Hepatocyte (in vitro differentiated cells): ENCODE results near the gene DBP. TPM values are rescaled to one million over a fixed set of nuclear protein-coding genes. Genes with fewer than 3 reads are reported as not detected.

Source experiments
- DNase-seq: peaks from one replicate; pipeline ENCODE4 v3.0.0-alpha.2; 2016; ENCODE audit warnings: low spot score
- H2AFZ ChIP-seq: fragments of 200-600 bp; sonication (generic); 2 replicates; pipeline ENCODE4 v1.6.0; 2016; ENCODE audit warnings: antibody characterized with exemption, mild to moderate bottlenecking
- H3K27ac ChIP-seq: fragments of 200-600 bp; sonication (generic); 2 replicates; pipeline ENCODE4 v1.5.1; 2016; ENCODE audit warnings: mild to moderate bottlenecking
- H3K27me3 ChIP-seq: fragments of 200-600 bp; sonication (generic); 2 replicates; pipeline ENCODE4 v1.6.1; 2016
- H3K36me3 ChIP-seq: fragments of 200-600 bp; sonication (generic); replicated peaks from 2 replicates; pipeline ENCODE4 v1.5.1; 2016; ENCODE audit warnings: low read depth; ENCODE audit not compliant: insufficient read depth
- H3K4me1 ChIP-seq: fragments of 200-600 bp; sonication (generic); 2 replicates; pipeline ENCODE4 v1.5.1; 2016; ENCODE audit warnings: mild to moderate bottlenecking, moderate library complexity; ENCODE audit not compliant: insufficient read depth
- H3K4me2 ChIP-seq: fragments of 200-600 bp; sonication (generic); 2 replicates; pipeline ENCODE4 v1.6.0; 2016
- H3K4me3 ChIP-seq: fragments of 200-600 bp; sonication (generic); 2 replicates; pipeline ENCODE4 v1.5.1; 2016; ENCODE audit warnings: mild to moderate bottlenecking
- H3K79me2 ChIP-seq: fragments of 200-600 bp; sonication (generic); 2 replicates; pipeline ENCODE4 v1.6.0; 2017; ENCODE audit warnings: mild to moderate bottlenecking
- H3K9me2 ChIP-seq: fragments of 200-600 bp; sonication (generic); replicated peaks from 2 replicates; pipeline ENCODE4 v1.6.0; 2017; ENCODE audit warnings: mild to moderate bottlenecking; ENCODE audit not compliant: insufficient read depth
- H3K9me3 ChIP-seq: fragments of 200-600 bp; sonication (generic); 2 replicates; pipeline ENCODE4 v1.5.1; 2016; ENCODE audit warnings: low read depth, mild to moderate bottlenecking
- H4K20me1 ChIP-seq: fragments of 200-600 bp; sonication (generic); 2 replicates; pipeline ENCODE4 v1.6.0; 2016; ENCODE audit warnings: mild to moderate bottlenecking; ENCODE audit not compliant: insufficient read depth, poor library complexity, severe bottlenecking
- CTCF ChIP-seq: fragments of 200-600 bp; sonication (generic); IDR thresholded peaks from 2 replicates; pipeline ENCODE4 v1.5.1; 2016; ENCODE audit warnings: antibody characterized with exemption, mild to moderate bottlenecking; ENCODE audit not compliant: poor library complexity
- EZH2 ChIP-seq: fragments of 200-600 bp; sonication (generic); IDR thresholded peaks from 2 replicates; pipeline ENCODE4 v1.6.1; 2016; ENCODE audit warnings: antibody characterized with exemption, mild to moderate bottlenecking, borderline replicate concordance
- EZH2phosphoT487 ChIP-seq: fragments of 200-600 bp; sonication (generic); IDR thresholded peaks from one replicate; pipeline ENCODE4 v1.6.1; 2018; ENCODE audit warnings: antibody characterized with exemption, mild to moderate bottlenecking, low read depth, moderate library complexity; ENCODE audit not compliant: unreplicated experiment, severe bottlenecking
- WGBS: methylation state at CpG from one replicate; pipeline ENCODE4 v1.1.6; 2016; ENCODE audit warnings: low lambda C conversion rate; ENCODE audit errors: missing lambda C conversion rate; 5-methylcytosine and 5-hydroxymethylcytosine counted together
- polyA plus RNA-seq: library from polyadenylated mRNA; unstranded; fragments of >200 nt; fragmentation: Nextera tagmentation; extraction: Ambion mirVana; gene quantifications from 2 replicates; pipeline ENCODE4 v1.2.1, GENCODE V29; 2016
- total RNA-seq: library from RNA; depleted of rRNA; stranded (reverse); fragments of >200 nt; gene quantifications from 2 replicates; pipeline ENCODE4 v1.2.3, GENCODE V29; 2014

DBP gene
- total and polyA plus RNA-seq, 2 experiments from 2014 or later: 5.4 to 11.8 TPM

DNA sequence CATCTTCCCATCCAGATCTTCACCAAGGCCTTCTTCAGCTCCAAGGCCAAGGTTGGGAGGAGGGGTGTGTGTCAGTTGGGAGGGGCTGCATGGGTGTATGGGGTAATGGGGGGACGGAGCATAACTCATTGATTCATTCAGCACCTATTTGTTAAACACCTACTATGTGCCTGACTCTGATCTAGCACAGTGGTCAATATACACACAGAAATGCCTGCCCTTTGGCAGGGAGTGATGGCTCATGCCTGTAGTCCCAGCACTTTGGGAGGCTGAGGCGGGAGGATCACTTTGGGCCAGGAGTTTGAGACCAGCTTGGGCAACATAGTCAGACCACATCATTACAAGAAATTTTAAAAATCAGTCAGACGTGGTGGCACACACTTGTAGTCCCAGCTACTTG, 49.8 kb downstream of the DBP start:
- no peak for DNase-seq
- Histone ChIP-seq H3K4me3 (no peak overlapping the region), H3K4me2 (no peak overlapping the region), H3K27me3 (no peaks in the 10 kb centered on the region), H3K27ac (no peak overlapping the region), H2AFZ (no peak overlapping the region), H3K9me3 (no peaks in the 10 kb centered on the region), H4K20me1 (no peaks in the 10 kb centered on the region), H3K36me3 (no peaks in the 10 kb centered on the region), H3K9me2 (no peaks in the 10 kb centered on the region), H3K4me1 (no peaks in the 10 kb centered on the region), H3K79me2 (no peaks in the 10 kb centered on the region)
- WGBS: 86% methylated on average over 3 of the region's 3 CpGs
- TF ChIP-seq EZH2phosphoT487: no peak
- TF ChIP-seq CTCF: no peak
- TF ChIP-seq EZH2: no peak

DNA sequence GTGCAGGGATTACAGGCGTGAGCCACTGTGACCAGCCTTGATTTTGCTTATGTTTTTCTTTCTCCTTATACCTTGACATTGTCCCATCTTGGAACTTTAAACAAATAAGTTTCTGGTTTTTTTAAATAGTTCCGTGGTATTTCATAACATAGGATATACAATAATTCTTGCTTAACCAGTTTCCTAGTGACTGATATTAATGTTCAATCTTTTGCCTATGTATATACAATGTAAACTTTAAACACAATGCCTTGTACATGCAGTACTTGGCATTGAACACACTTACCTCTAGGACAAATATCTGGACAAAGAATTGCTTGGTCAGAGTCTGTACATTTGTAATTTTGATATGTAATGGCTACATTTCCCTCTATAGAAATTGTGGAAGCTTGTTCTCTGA, 55.0 kb downstream of the DBP start:
- DNase-seq: no peak
- WGBS: 83% methylated on average over 2 of the region's 2 CpGs
- no peak overlapping the region for H2AFZ ChIP-seq
- no peak overlapping the region for H3K4me3 ChIP-seq
- no peaks in the 10 kb centered on the region for H3K4me1 ChIP-seq
- H3K27me3 ChIP-seq: no peaks in the 10 kb centered on the region
- H3K9me2 ChIP-seq: no peaks in the 10 kb centered on the region
- H3K9me3 ChIP-seq: no peaks in the 10 kb centered on the region
- H3K36me3 ChIP-seq: no peaks in the 10 kb centered on the region
- no peak overlapping the region for H3K27ac ChIP-seq
- H3K4me2 ChIP-seq: no peak overlapping the region
- no peaks in the 10 kb centered on the region for H3K79me2 ChIP-seq
- no peaks in the 10 kb centered on the region for H4K20me1 ChIP-seq
- TF ChIP-seq EZH2phosphoT487: no peak

Other genes with a start within 250 kb of the DBP start
- 164 and 179 TPM in 2 replicates for gene KDELR1, start 245.8 kb downstream of the DBP start, total RNA-seq
- gene KDELR1, start 245.8 kb downstream of the DBP start, polyA plus RNA-seq: 278 and 288 TPM in 2 replicates
- 0.40 and 1.00 TPM in 2 replicates for gene GRIN2D, start 243.7 kb downstream of the DBP start, total RNA-seq
- gene GRIN2D, start 243.7 kb downstream of the DBP start, polyA plus RNA-seq: 2.1 and 2.7 TPM in 2 replicates
- 25.2 and 25.9 TPM in 2 replicates for gene GRWD1, start 191.4 kb downstream of the DBP start, total RNA-seq
- 33.1 and 36.6 TPM in 2 replicates for gene GRWD1, start 191.4 kb downstream of the DBP start, polyA plus RNA-seq
- gene KCNJ14, start 181.8 kb downstream of the DBP start, total RNA-seq: 0.12 and 0.70 TPM in 2 replicates
- 0.32 and 1.1 TPM in 2 replicates for gene KCNJ14, start 181.8 kb downstream of the DBP start, polyA plus RNA-seq
- gene CYTH2, start 168.0 kb downstream of the DBP start, total RNA-seq: 63.1 and 69.6 TPM in 2 replicates
- 80.1 and 106 TPM in 2 replicates for gene CYTH2, start 168.0 kb downstream of the DBP start, polyA plus RNA-seq
- gene LMTK3, start 125.5 kb downstream of the DBP start, total RNA-seq: 2.1 and 3.7 TPM in 2 replicates
- 1.3 and 2.1 TPM in 2 replicates for gene LMTK3, start 125.5 kb downstream of the DBP start, polyA plus RNA-seq
- not detected in 2 replicates for gene SULT2B1, start 85.2 kb downstream of the DBP start, total RNA-seq
- 0.43 and 0.79 TPM in 2 replicates for gene SULT2B1, start 85.2 kb downstream of the DBP start, polyA plus RNA-seq
- gene SPACA4, start 30.6 kb downstream of the DBP start, total RNA-seq: not detected in 2 replicates
- gene SPACA4, start 30.6 kb downstream of the DBP start, polyA plus RNA-seq: 0.30 TPM in 1 of 2 replicates, not detected in the other
- 13.8 and 22.2 TPM in 2 replicates for gene FAM83E, start 22.3 kb downstream of the DBP start, total RNA-seq
- gene FAM83E, start 22.3 kb downstream of the DBP start, polyA plus RNA-seq: 12.4 and 16.1 TPM in 2 replicates
- gene RPL18, start 18.2 kb downstream of the DBP start, total RNA-seq: 1,372 and 1,462 TPM in 2 replicates
- 616 and 623 TPM in 2 replicates for gene RPL18, start 18.2 kb downstream of the DBP start, polyA plus RNA-seq
- gene SPHK2, start 17.9 kb downstream of the DBP start, total RNA-seq: 45.2 and 56.7 TPM in 2 replicates
- 39.4 and 48.2 TPM in 2 replicates for gene SPHK2, start 17.9 kb downstream of the DBP start, polyA plus RNA-seq
- 11.7 and 12.0 TPM in 2 replicates for gene CA11, start 8.8 kb upstream of the DBP start, total RNA-seq
- 43.6 and 48.6 TPM in 2 replicates for gene CA11, start 8.8 kb upstream of the DBP start, polyA plus RNA-seq
- 0.08 TPM in 1 of 2 replicates, not detected in the other for gene NTN5, start 35.6 kb upstream of the DBP start, total RNA-seq
- gene NTN5, start 35.6 kb upstream of the DBP start, polyA plus RNA-seq: 0.33 and 0.60 TPM in 2 replicates
- gene FUT2, start 58.6 kb upstream of the DBP start, total RNA-seq: 12.4 and 13.4 TPM in 2 replicates
- 14.4 and 16.9 TPM in 2 replicates for gene FUT2, start 58.6 kb upstream of the DBP start, polyA plus RNA-seq
- 2.2 and 2.3 TPM in 2 replicates for gene MAMSTR, start 82.3 kb upstream of the DBP start, total RNA-seq
- 5.2 and 7.5 TPM in 2 replicates for gene MAMSTR, start 82.3 kb upstream of the DBP start, polyA plus RNA-seq
- 1.1 and 4.2 TPM in 2 replicates for gene RASIP1, start 103.2 kb upstream of the DBP start, total RNA-seq
- gene RASIP1, start 103.2 kb upstream of the DBP start, polyA plus RNA-seq: 1.9 and 3.6 TPM in 2 replicates
- gene IZUMO1, start 109.5 kb upstream of the DBP start, total RNA-seq: 0.40 and 0.57 TPM in 2 replicates
- gene IZUMO1, start 109.5 kb upstream of the DBP start, polyA plus RNA-seq: 0.52 and 1.3 TPM in 2 replicates
- gene FUT1, start 115.3 kb upstream of the DBP start, total RNA-seq: 2.4 TPM in 2 replicates
- 4.3 and 5.2 TPM in 2 replicates for gene FUT1, start 115.3 kb upstream of the DBP start, polyA plus RNA-seq
- gene FGF21, start 118.1 kb upstream of the DBP start, total RNA-seq: not detected in 2 replicates
- gene FGF21, start 118.1 kb upstream of the DBP start, polyA plus RNA-seq: not detected in 2 replicates
- gene BCAT2, start 173.7 kb upstream of the DBP start, total RNA-seq: 39.6 and 44.2 TPM in 2 replicates
- gene BCAT2, start 173.7 kb upstream of the DBP start, polyA plus RNA-seq: 84.6 and 122 TPM in 2 replicates
- 64.1 and 67.6 TPM in 2 replicates for gene HSD17B14, start 199.1 kb upstream of the DBP start, total RNA-seq
- gene HSD17B14, start 199.1 kb upstream of the DBP start, polyA plus RNA-seq: 91.9 and 107 TPM in 2 replicates
- 7.3 and 8.3 TPM in 2 replicates for gene PLEKHA4, start 231.2 kb upstream of the DBP start, total RNA-seq
- 15.1 and 25.8 TPM in 2 replicates for gene PLEKHA4, start 231.2 kb upstream of the DBP start, polyA plus RNA-seq
- 67.1 and 83.1 TPM in 2 replicates for gene PPP1R15A, start 235.0 kb upstream of the DBP start, total RNA-seq
- gene PPP1R15A, start 235.0 kb upstream of the DBP start, polyA plus RNA-seq: 172 and 218 TPM in 2 replicates